VCaP (cell line): ENCODE data around the gene MYCBP2.

Source experiments
- H3K27ac ChIP-seq: fragments of 450-650 bp; 2 replicates; pipeline ENCODE4 v1.5.1; 2017
- CTCF ChIP-seq: fragments of 450-650 bp; conservative IDR thresholded peaks from 2 replicates; pipeline ENCODE4 v1.5.1; 2017; ENCODE audit warnings: mild to moderate bottlenecking, moderate library complexity

The MYCBP2 gene

GRCh38 chr13:77065461-77066147, 261.3 kb downstream of the MYCBP2 start:
- TF ChIP-seq CTCF = no peak
- H3K27ac ChIP-seq = no peak overlapping the region

- H3K27ac ChIP-seq = no peak overlapping the region
- no peak for TF ChIP-seq CTCF
Observed at GRCh38 chr13:77062097-77062496, 264.8 kb downstream of the MYCBP2 start.

GRCh38 chr13:77061362-77061761, 265.5 kb downstream of the MYCBP2 start:
- no peak for TF ChIP-seq CTCF
- no peak overlapping the region for H3K27ac ChIP-seq

GRCh38 chr13:77056886-77057285, 270.0 kb downstream of the MYCBP2 start:
- no peak for TF ChIP-seq CTCF

GRCh38 chr13:77056382-77056781, 270.5 kb downstream of the MYCBP2 start:
- TF ChIP-seq CTCF = 0 out of 2 replicates have a peak, but pooled peaks have one; percentile 17
- peak overlapping the region; percentile 92 for H3K27ac ChIP-seq

More at GRCh38 chr13:77056886-77057285, 270.0 kb downstream of the MYCBP2 start:
- peak overlapping the region; percentile 92 for H3K27ac ChIP-seq

- H3K27ac ChIP-seq = peak overlapping the region; percentile 92
- no peak for TF ChIP-seq CTCF
Observed at GRCh38 chr13:77055158-77055557, 271.7 kb downstream of the MYCBP2 start.

- H3K27ac ChIP-seq = peak overlapping the region; percentile 92
- no peak for TF ChIP-seq CTCF
Observed at GRCh38 chr13:77053192-77053591, 273.7 kb downstream of the MYCBP2 start.
